Duodenal mucosa (tissue), 2 donors: ENCODE results near the gene GALNTL6.

Experiments
- H3K27ac ChIP-seq: one replicate; pipeline ENCODE4 v1.7.0; 2013; ENCODE audit warnings: low read depth, low read length
- H3K27me3 ChIP-seq, 2 donors: one replicate each; pipeline ENCODE4 v1.7.0; 2013; ENCODE audit warnings: low read length in 2 of 2, control low read depth in 1 of 2; ENCODE audit not compliant: insufficient read depth in 2 of 2, control insufficient read depth in 1 of 2
- H3K36me3 ChIP-seq, 2 donors: one replicate each; pipeline ENCODE4 v1.7.0; 2013; ENCODE audit warnings: low read length in 2 of 2, control low read depth in 1 of 2; ENCODE audit not compliant: insufficient read depth in 2 of 2, control insufficient read depth in 1 of 2
- H3K4me1 ChIP-seq, 2 donors: one replicate each; pipeline ENCODE4 v1.7.0; 2013; ENCODE audit warnings: low read length in 2 of 2, control low read depth in 1 of 2; ENCODE audit not compliant: insufficient read depth in 2 of 2, control insufficient read depth in 1 of 2
- H3K4me3 ChIP-seq, 2 donors: one replicate each; pipeline ENCODE4 v1.7.0; 2013; ENCODE audit warnings: low read length in 2 of 2, low read depth in 1 of 2
- H3K9ac ChIP-seq, 2 donors: one replicate each; pipeline ENCODE4 v1.7.0; 2013; ENCODE audit warnings: low read length in 2 of 2, low read depth in 1 of 2
- H3K9me3 ChIP-seq, 2 donors: one replicate each; pipeline ENCODE4 v1.7.0; 2013; ENCODE audit warnings: low read length in 2 of 2, control low read depth in 1 of 2; ENCODE audit not compliant: control insufficient read depth in 1 of 2

GALNTL6 gene

DNA sequence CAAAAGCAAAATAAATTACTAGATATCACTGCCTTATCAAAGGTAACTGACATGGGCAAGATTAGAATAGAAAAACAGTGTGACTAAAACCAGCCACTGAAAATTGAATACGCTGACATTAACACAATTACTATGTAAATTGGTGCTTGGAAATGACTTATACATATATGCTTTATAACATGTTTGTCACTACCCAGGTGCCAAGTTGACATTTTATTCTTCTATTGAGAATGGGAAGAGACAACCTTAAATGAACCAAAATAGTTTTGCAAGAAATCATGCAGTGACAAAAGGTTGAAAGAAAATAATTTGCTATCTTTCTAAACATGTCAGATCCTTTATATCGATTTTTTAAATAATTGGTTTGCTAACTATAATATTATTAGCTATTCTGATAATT, 510.1 kb downstream of the GALNTL6 start:
- no peak overlapping the region for H3K27ac ChIP-seq
- no peaks in the 10 kb centered on the region for H3K27me3 ChIP-seq
- no peaks in the 10 kb centered on the region for H3K4me1 ChIP-seq
- H3K9ac ChIP-seq, result no peak overlapping the region
- no peaks in the 10 kb centered on the region for H3K36me3 ChIP-seq
- no peaks in the 10 kb centered on the region for H3K9me3 ChIP-seq
- H3K4me3 ChIP-seq, result no peak overlapping the region

DNA sequence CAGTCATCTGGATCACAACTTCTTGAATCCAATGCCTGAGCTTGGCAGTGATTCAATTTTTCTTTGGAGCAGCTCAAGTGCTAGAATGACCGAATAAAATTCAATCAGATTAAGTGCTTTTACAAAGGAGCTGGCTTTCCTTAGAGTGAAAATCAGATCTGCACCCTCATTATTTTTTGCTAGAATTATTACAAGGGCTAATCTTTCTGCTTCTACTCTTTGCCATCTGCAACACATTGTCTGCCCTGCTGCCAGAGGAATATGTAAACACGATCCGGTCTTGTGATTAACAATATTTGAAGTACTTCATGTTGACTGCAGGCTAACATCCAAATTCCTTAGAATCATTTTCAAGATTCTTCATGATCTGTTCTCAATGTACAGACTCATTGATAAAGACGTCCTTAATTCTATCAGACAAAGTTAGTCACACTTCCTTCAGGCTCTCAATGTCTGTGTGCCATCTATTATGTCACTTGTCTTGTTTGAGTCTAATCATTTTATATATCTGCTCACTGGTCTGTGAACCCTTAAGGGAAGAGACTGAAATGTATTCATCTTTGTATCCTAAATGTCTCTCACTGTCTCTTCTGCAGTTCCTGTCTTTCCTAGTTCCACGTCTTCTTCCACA, 531.2 kb downstream of the GALNTL6 start:
- Histone ChIP-seq H3K36me3 (no peaks in the 10 kb centered on the region), H3K4me3 (no peak overlapping the region), H3K9ac (no peak overlapping the region), H3K4me1 (no peaks in the 10 kb centered on the region), H3K27me3 (no peaks in the 10 kb centered on the region), H3K27ac (no peak overlapping the region), H3K9me3 (no peaks in the 10 kb centered on the region)

DNA sequence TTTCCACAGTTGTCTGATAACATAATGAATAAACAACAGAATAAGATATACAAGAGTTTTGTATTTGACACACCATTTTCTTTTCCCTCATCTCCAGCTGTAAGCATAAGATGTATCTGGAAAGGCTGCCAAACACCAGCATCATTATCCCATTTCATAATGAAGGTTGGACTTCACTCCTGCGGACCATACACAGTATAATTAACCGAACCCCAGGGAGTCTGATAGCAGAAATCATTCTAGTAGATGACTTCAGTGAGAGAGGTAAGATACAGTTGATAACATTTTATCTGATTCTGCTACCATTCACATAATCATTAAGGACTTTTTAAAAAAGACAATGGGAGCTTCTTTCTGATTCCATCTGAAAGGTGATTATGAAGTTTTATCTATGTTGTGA, 535.2 kb downstream of the GALNTL6 start:
- Histone ChIP-seq H3K27ac (no peak overlapping the region), H3K9me3 (no peaks in the 10 kb centered on the region), H3K4me3 (no peak overlapping the region), H3K9ac (no peak overlapping the region), H3K4me1 (no peaks in the 10 kb centered on the region), H3K27me3 (no peaks in the 10 kb centered on the region), H3K36me3 (no peaks in the 10 kb centered on the region)

DNA sequence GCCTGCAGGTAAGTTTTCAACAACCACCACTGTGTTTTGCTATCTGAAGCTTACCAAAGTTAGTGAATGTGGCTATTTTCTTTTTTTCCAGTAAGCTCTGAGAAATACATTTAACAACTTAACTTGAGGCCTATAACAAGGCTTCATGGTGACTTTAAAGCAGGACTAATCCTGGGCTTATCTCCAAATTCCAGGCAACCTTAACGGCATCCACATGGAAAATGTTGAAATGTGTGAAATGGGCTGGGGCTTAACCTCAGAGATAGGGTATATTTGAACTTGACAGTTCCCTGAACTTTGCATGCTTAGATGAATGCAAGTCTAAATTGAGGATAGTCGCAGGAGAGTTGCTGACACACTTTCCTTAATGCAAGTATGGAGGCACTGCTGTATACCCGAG, 539.2 kb downstream of the GALNTL6 start:
- Histone ChIP-seq H3K9ac (no peak overlapping the region), H3K4me3 (no peak overlapping the region), H3K36me3 (no peaks in the 10 kb centered on the region), H3K27me3 (no peaks in the 10 kb centered on the region), H3K4me1 (no peaks in the 10 kb centered on the region), H3K9me3 (no peaks in the 10 kb centered on the region), H3K27ac (no peak overlapping the region)

DNA sequence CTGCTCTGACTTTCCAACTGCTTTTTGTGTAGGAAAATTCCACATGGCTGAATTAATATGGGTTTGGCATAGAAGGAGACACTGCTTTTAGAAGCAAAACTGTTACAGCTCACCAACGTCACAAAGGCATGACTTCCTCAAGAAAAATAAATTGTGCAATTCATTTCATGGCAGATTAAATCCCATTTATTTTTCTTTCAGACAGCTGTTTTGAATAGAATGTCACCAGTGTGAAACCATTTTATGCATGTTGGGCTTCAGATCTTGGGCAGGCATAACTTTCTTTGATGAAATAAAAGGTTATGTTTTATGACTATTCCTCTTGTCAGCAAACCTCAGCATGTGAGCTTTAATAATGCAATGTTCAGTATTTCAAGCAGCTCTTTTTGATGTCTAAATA, 542.8 kb downstream of the GALNTL6 start:
- Histone ChIP-seq H3K27me3 (no peaks in the 10 kb centered on the region), H3K4me3 (no peak overlapping the region), H3K36me3 (no peaks in the 10 kb centered on the region), H3K9me3 (no peaks in the 10 kb centered on the region), H3K27ac (no peak overlapping the region), H3K4me1 (no peaks in the 10 kb centered on the region), H3K9ac (no peak overlapping the region)

DNA sequence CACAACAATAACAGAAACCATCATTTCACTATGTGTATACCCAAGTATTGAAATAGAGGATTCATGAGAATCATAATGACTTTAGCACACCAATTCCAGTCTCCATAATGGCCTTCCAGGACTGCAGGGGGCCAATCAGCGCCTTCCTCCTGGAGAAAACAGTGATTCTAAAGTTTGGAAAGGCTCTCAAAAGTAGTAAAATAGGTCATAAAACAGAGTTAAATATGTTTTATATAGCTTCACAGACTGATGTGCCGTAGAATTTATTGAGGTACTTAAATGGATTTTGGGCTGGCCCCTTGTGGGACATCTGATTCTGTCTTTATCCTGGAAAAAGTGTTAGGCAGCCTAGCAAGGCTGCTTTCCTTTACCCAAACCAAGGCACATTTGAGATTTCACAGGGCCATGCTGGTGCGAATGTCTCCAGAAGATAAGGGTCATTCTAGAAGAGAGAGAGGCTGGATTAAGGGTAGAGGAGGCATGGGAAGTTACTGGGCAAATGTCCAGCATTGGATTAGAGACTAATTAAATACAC, 543.9 kb downstream of the GALNTL6 start:
- H3K9me3 ChIP-seq, result no peaks in the 10 kb centered on the region
- H3K4me1 ChIP-seq, result no peaks in the 10 kb centered on the region
- no peak overlapping the region for H3K4me3 ChIP-seq
- no peak overlapping the region for H3K27ac ChIP-seq
- no peaks in the 10 kb centered on the region for H3K36me3 ChIP-seq
- H3K9ac ChIP-seq, result no peak overlapping the region
- H3K27me3 ChIP-seq, result no peaks in the 10 kb centered on the region

DNA sequence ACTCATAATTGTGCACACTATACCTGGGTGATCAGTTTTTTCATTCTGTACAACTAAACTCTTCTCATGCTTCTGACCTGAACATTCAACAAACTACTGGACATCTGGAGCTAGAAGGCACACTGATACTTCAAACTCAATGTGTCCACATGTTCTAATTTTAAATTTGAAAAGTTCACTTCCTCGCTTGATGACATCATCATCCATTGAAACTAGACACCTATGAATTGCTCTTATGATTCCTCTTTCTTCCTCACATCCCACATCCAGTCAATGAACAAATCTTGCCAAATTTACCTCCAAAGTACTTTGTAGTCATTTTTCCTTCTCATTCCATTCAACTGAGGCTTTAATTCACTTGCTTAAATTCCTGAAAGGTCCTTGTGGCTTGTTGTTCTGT, 549.4 kb downstream of the GALNTL6 start:
- no peaks in the 10 kb centered on the region for H3K36me3 ChIP-seq

DNA sequence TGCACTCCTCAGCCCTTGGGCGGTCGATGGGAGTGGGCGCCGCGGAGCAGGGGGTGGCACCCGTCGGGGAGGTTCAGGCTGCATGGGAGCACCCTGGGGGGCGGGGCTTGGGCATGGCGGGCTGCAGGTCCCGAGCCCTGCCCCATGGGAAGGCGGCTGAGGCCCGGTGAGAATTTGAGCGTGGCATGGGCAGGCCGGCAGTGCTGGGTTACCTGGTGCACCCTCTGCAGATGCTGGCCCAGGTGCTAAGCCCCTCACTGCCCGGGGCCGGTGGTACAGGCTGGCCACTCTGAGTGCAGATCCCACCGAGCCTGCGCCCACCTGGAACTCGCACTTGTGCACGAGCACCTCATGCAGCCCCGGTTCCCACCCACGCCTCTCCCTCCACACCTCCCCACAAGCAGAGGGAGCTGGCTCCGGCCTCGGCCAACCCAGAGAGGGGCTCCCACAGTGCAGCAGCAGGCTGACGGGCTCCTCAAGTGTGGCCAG, 556.3 kb downstream of the GALNTL6 start:
- Histone ChIP-seq H3K9me3 (no peaks in the 10 kb centered on the region), H3K4me3 (no peak overlapping the region), H3K4me1 (no peaks in the 10 kb centered on the region), H3K9ac (no peak overlapping the region), H3K27ac (no peak overlapping the region), H3K27me3 (no peaks in the 10 kb centered on the region), H3K36me3 (no peaks in the 10 kb centered on the region)

More for the DNA sequence above, 549.4 kb downstream of the GALNTL6 start:
- no peak overlapping the region for H3K27ac ChIP-seq
- no peaks in the 10 kb centered on the region for H3K9me3 ChIP-seq
- H3K4me1 ChIP-seq, result no peaks in the 10 kb centered on the region
- no peak overlapping the region for H3K9ac ChIP-seq
- H3K27me3 ChIP-seq, result no peaks in the 10 kb centered on the region
- no peak overlapping the region for H3K4me3 ChIP-seq

DNA sequence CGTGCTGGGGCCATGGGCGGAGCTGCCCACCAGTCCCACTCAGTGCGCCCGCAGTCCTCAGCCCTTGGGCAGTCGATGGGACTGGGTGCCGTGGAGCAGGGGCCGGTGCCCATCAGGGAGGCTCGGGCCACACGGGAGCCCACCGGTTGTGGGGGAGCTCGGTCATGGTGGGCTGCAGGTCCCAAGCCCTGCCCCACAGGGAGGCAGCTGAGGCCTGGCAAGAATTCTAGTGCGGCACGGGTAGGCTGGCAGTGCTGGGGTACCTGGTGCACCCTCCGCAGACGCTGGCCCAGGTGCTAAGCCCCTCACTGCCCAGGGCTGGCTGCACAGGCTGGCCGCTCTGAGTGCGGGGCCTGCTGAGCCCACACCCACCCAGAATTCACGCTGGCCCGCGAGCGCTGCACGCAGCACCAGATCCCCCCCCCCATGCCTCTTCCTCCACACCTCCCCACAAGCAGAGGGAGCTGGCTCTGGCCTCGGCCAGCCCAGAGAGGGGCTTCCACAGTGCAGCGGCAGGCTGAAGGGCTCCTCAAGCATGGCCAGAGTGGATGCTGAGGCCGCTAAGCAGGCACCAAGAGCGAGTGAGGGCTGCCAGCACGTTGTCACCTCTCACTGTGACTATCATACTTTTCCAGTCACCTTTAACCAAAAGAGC, 564.4 kb downstream of the GALNTL6 start:
- H3K9ac ChIP-seq, result no peak overlapping the region
- H3K4me3 ChIP-seq, result no peak overlapping the region
- no peaks in the 10 kb centered on the region for H3K9me3 ChIP-seq
- H3K4me1 ChIP-seq, result no peaks in the 10 kb centered on the region
- H3K27ac ChIP-seq, result no peak overlapping the region
- H3K27me3 ChIP-seq, result no peaks in the 10 kb centered on the region
- H3K36me3 ChIP-seq, result no peaks in the 10 kb centered on the region

DNA sequence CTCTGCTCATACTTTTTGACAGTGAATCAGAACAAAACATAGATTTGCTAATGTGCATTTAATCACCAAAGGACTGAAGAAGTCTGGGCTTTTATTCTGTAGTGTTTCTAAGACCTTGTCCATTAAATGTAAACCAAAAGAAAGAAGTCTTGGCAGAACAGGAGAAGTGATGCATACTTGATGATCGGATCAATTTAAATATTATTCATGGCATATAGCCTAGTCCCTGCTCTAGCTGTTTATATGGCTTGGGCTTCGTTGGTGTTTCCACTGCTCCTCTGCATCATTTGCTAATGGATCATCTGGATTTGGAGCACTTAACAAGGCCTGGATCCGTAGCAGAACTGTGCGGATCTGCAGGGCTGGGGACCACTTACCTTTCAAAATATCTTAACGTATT, 566.6 kb downstream of the GALNTL6 start:
- Histone ChIP-seq H3K27me3 (no peaks in the 10 kb centered on the region), H3K4me3 (no peak overlapping the region), H3K4me1 (no peaks in the 10 kb centered on the region), H3K9me3 (no peaks in the 10 kb centered on the region), H3K27ac (no peak overlapping the region), H3K36me3 (no peaks in the 10 kb centered on the region), H3K9ac (no peak overlapping the region)
